Kidney (tissue), 14 donors: ENCODE data around the gene UBE2G2. TPM values are rescaled to one million over a fixed set of nuclear protein-coding genes. Genes with fewer than 3 reads are reported as not detected.

Source experiments
- DNase-seq, 5 donors: peaks; one replicate each; pipeline ENCODE4 v3.0.0-alpha.2; 2013 to 2020
- FAIRE-seq: peaks from 2 replicates; lab custom pipeline; 2012; peaks lifted over from hg19 to GRCh38; lab: Jason Lieb, UNC
- H3K27ac ChIP-seq, 2 donors: one replicate each; pipeline ENCODE4 v1.7.0; 2013; ENCODE audit warnings: low read depth in 2 of 2, low read length in 2 of 2, inconsistent platforms in 1 of 2
- H3K27me3 ChIP-seq: one replicate; pipeline ENCODE4 v1.7.1; 2013; ENCODE audit warnings: low read length, inconsistent platforms; ENCODE audit not compliant: control insufficient read depth, insufficient read depth
- H3K36me3 ChIP-seq, 3 donors: one replicate each; pipeline versions ENCODE4 v1.7.0 to v1.7.1; 2013; ENCODE audit warnings: low read length in 3 of 3, control low read depth in 1 of 3, inconsistent platforms in 1 of 3; ENCODE audit not compliant: insufficient read depth in 3 of 3, control insufficient read depth in 2 of 3
- H3K4me1 ChIP-seq, 3 donors: one replicate each; pipeline versions ENCODE4 v1.7.0 to v1.7.1; 2013; ENCODE audit warnings: low read length in 3 of 3, inconsistent platforms in 1 of 3, low read depth in 1 of 3; ENCODE audit not compliant: control insufficient read depth in 2 of 3, insufficient read depth in 2 of 3
- H3K4me3 ChIP-seq, 3 donors: one replicate each; pipeline versions ENCODE4 v1.7.0 to v1.8.1; 2013; ENCODE audit warnings: low read length in 3 of 3, control low read depth in 1 of 3, inconsistent platforms in 1 of 3
- H3K9ac ChIP-seq, 3 donors: one replicate each; pipeline versions ENCODE4 v1.7.0 to v1.7.1; 2013; ENCODE audit warnings: low read length in 3 of 3, control low read depth in 1 of 3, inconsistent platforms in 1 of 3
- H3K9me3 ChIP-seq, 3 donors: one replicate each; pipeline versions ENCODE4 v1.7.0 to v1.7.1; 2013; ENCODE audit warnings: low read length in 3 of 3, control low read depth in 1 of 3, inconsistent platforms in 1 of 3; ENCODE audit not compliant: control insufficient read depth in 2 of 3, insufficient read depth in 1 of 3
- intact Hi-C: fragments of 100-400 bp; cut with DNase I; formaldehyde crosslinking; loops from one replicate; pipeline ENCODE4 v1.11.1; 2022
- polyA plus RNA-seq: library from polyadenylated mRNA; stranded (reverse); fragments of 350-450 nt; fragmentation: Illumina TruSeq; extraction: RNeasy Lipid Tissue Mini Kit (QIAGEN cat#74804); gene quantifications from one replicate; pipeline ENCODE4 v1.2.3, GENCODE V29; 2014; ENCODE audit warnings: low read depth, low replicate concordance; ENCODE audit not compliant: insufficient read depth
- total RNA-seq: library from RNA; stranded (reverse); fragmentation: NEBNext Ultra II Directional; extraction: Animal tissue kit (Norgen Biotek cat#: 25700); gene quantifications from one replicate; pipeline ENCODE4 v1.2.1, GENCODE V29; 2021
- TF ChIP-seq, protein P1 (sequence below): IDR thresholded peaks from 3 replicates; pipeline ENCODE4 v1.5.1; 2012; ENCODE audit warnings: mild to moderate bottlenecking, moderate library complexity, borderline replicate concordance; ENCODE audit not compliant: insufficient read depth; ENCODE audit errors: extremely low read depth
- donor health status: control.
- donor health status: control.
- donor health status: control.
- donor health status: control.
- donor health status: control.
- donor health status: DM: yes; HTN: yes; CAD: no.
- donor health status: Normal renal cell carcinoma (clear cell type).

UBE2G2 gene
- total and polyA plus RNA-seq, 2 donors from 2014 or later = 39.4 to 86.0 TPM

DNA sequence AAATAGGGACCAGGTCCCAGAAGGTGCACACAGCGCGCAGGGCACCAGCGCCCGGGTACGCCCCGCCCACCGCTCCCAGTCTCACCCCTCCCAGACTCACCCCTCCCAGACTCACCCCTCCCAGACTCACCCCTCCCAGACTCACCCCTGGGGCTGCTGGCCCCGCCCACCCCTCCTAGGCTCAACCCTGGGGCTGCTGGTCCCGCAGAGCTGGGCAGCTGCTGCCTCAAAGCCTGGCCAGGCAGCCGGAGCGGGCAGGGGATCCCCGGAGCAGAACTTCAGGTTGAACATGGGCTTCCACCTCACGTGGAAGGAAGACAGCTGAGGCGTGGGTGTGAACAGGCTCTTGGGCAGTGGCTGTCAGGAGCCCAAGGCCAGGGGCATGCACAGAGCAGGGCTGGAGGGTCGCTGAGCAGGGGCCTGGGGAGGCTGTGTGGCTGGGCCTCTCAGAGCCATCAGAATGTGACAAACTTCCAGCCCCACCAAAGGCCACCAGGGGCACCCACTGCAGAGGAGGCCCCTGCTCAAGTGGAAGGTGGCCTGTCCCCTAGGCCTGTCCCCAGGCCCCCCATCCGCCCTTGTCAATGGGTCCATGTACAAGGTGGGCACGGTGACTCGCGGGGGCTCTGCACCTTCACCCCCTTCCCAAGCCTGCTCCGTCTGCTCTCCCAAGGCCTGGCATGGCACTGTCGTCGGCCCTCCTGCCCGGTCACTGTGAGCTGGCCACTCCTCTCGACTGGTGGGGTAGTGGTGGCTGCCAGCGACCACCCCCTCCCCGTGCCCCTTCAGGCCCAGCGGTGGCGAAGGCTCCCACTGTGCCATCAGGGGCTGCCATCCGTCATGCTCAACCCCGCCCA is 36.6 kb upstream of the UBE2G2 start:
- FAIRE-seq (no peak), DNase-seq (peak in 1 of 5 donors; percentile 72)
- Histone ChIP-seq H3K4me3 (no peak overlapping the region), H3K36me3 (no peaks in the 10 kb centered on the region), H3K9me3 (no peaks in the 10 kb centered on the region), H3K9ac (no peak overlapping the region), H3K27me3 (no peaks in the 10 kb centered on the region), H3K4me1 (peaks cover 0 to 2% (median 0%) of the 10 kb centered on the region in 3 donors), H3K27ac (no peak overlapping the region)
- TF ChIP-seq, protein P1, sequence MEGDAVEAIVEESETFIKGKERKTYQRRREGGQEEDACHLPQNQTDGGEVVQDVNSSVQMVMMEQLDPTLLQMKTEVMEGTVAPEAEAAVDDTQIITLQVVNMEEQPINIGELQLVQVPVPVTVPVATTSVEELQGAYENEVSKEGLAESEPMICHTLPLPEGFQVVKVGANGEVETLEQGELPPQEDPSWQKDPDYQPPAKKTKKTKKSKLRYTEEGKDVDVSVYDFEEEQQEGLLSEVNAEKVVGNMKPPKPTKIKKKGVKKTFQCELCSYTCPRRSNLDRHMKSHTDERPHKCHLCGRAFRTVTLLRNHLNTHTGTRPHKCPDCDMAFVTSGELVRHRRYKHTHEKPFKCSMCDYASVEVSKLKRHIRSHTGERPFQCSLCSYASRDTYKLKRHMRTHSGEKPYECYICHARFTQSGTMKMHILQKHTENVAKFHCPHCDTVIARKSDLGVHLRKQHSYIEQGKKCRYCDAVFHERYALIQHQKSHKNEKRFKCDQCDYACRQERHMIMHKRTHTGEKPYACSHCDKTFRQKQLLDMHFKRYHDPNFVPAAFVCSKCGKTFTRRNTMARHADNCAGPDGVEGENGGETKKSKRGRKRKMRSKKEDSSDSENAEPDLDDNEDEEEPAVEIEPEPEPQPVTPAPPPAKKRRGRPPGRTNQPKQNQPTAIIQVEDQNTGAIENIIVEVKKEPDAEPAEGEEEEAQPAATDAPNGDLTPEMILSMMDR = no peak
- intact Hi-C loops = no loop called here

DNA sequence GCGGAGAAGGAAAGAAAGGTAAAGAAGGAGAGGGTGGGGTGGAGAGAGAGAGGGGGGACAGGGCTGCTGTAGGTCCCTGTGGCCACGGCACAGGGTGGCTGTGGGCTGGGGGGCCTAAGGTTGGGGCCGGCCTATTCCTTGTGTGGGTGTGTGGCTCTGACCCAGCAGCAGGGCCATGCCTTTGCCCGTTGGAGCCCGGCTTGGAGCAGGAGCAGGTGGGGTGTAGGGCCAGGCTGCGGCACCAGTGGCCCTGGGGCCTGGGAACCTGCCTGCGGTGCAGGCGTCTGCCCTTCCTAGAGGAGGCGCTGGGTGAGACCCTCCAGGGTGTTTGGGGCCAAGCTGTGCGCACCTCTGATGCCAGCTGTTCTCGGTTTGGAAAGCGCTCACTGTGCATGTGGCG is 35.9 kb upstream of the UBE2G2 start:
- DNase-seq (peak in 1 of 5 donors; percentile 60), FAIRE-seq (no peak)
- H3K4me3 ChIP-seq = no peak overlapping the region
- H3K36me3 ChIP-seq = no peaks in the 10 kb centered on the region
- H3K27ac ChIP-seq = no peak overlapping the region
- peaks cover 0 to 2% (median 0%) of the 10 kb centered on the region in 3 donors for H3K4me1 ChIP-seq
- TF ChIP-seq, protein P1 = no peak
- no peak overlapping the region for H3K9ac ChIP-seq
- H3K27me3 ChIP-seq = no peaks in the 10 kb centered on the region
- H3K9me3 ChIP-seq = no peaks in the 10 kb centered on the region
- intact Hi-C loops = no loop called here

DNA sequence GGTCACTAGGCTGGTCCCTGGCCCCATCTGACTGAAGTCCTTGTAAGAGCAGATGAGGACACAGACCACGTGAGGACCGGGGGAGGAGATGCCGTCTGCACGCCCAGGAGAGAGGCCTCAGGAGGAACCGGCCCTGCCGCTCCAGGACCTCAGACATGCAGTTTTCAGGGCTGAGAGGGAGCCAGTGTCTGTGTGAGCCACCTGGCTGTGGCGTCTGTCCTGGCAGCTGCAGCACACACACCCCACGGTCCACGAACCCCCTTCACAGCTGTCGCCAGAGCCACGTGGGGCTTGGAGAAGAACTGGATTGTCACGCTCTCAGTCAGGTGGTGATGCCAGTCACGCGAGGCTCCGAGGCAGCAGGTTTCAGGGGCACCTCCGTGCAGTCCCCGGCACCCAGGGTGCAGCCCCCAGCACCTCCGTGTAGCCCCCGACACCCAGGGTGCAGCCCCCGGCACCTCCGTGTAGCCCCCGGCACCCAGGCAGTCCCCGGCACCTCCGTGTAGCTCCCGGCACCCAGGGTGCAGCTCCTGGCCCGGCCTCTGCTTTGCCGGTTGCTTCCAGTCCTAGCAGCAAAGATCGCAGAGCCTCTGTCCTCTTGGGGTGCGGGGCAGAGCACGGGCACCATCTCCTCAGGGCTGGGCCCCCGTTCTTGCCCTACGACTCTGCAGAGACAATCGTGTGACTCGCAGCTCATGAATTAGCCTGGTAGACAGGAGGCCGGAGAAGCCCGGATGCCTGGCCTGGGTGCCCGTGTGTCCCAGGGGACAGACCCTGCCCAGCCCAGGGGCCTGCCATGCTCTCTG is 35.2 kb upstream of the UBE2G2 start:
- H3K36me3 ChIP-seq = no peaks in the 10 kb centered on the region
- no peak for FAIRE-seq
- H3K4me3 ChIP-seq = no peak overlapping the region
- TF ChIP-seq, protein P1 = no peak
- H3K27ac ChIP-seq = no peak overlapping the region
- H3K27me3 ChIP-seq = no peaks in the 10 kb centered on the region
- H3K9ac ChIP-seq = no peak overlapping the region
- intact Hi-C loops = no loop called here
- peak; percentile 35 to 74 (median 57) for DNase-seq
- peaks cover 0 to 2% (median 0%) of the 10 kb centered on the region in 3 donors for H3K4me1 ChIP-seq
- H3K9me3 ChIP-seq = no peaks in the 10 kb centered on the region
